Endometrial microvascular endothelial cells (primary cell): Measurements from ENCODE around the gene STK10. TPM values are rescaled to one million over a fixed set of nuclear protein-coding genes. Genes with fewer than 3 reads are reported as not detected.
"Not testable (repeated sequence)": the region's sequence is repeated elsewhere in the genome, so short reads cannot be mapped to it uniquely, and the experiment has no call there.

Experiments
- in situ Hi-C: cut with HindIII; loops from 2 replicates; pipeline ENCODE4 v1.10.0; 2017; ENCODE audit warnings: low sequenced_read_pairs, low pct_unique_long_range_greater_than_20kb; ENCODE audit errors: inconsistent ontology term
- total RNA-seq: library from RNA; depleted of rRNA; stranded (reverse); fragments of >200 nt; gene quantifications from one replicate; pipeline ENCODE4 v1.2.3, GENCODE V29; 2015; ENCODE audit errors: inconsistent ontology term

The STK10 gene
- total RNA-seq, result 26.4 TPM

GRCh38 chr5:172188033-172188892 lies at the start of gene STK10:
STK10 (minus strand) TSS chr5:172188224; CDS start chr5:172188042, 182 bp downstream.
- in situ Hi-C loops, result no loop called here

GRCh38 chr5:172235827-172236736 lies 48.1 kb upstream of the STK10 start:
- in situ Hi-C loops, result no loop called here

GRCh38 chr5:172235132-172235780 lies 47.2 kb upstream of the STK10 start:
- in situ Hi-C loops, result no loop called here

- in situ Hi-C loops, result no loop called here
Observed at GRCh38 chr5:172234031-172234430, 46.0 kb upstream of the STK10 start.

- in situ Hi-C loops, result no loop called here
Observed at GRCh38 chr5:172229904-172230303, 41.9 kb upstream of the STK10 start.

- in situ Hi-C loops, result no loop called here
Observed at GRCh38 chr5:172224996-172225395, 37.0 kb upstream of the STK10 start.

- in situ Hi-C loops, result no loop called here
Observed at GRCh38 chr5:172223901-172224873, 36.2 kb upstream of the STK10 start.

- in situ Hi-C loops, result no loop called here
Observed at GRCh38 chr5:172219296-172219695, 31.3 kb upstream of the STK10 start.

GRCh38 chr5:172216345-172216744 lies 28.3 kb upstream of the STK10 start:
- in situ Hi-C loops, result no loop called here

- in situ Hi-C loops, result no loop called here
Observed at GRCh38 chr5:172213126-172213525, 25.1 kb upstream of the STK10 start.

- in situ Hi-C loops, result no loop called here
Observed at GRCh38 chr5:172211676-172212075, 23.7 kb upstream of the STK10 start.

GRCh38 chr5:172209714-172210113 lies 21.7 kb upstream of the STK10 start:
- in situ Hi-C loops, result no loop called here

- in situ Hi-C loops, result no loop called here
Observed at GRCh38 chr5:172207511-172207910, 19.5 kb upstream of the STK10 start.

GRCh38 chr5:172205984-172206383 lies 18.0 kb upstream of the STK10 start:
- in situ Hi-C loops, result not testable (repeated sequence)

GRCh38 chr5:172200476-172200875 lies 12.5 kb upstream of the STK10 start:
- in situ Hi-C loops, result no loop called here

- in situ Hi-C loops, result no loop called here
Observed at GRCh38 chr5:172199446-172199845, 11.4 kb upstream of the STK10 start.

GRCh38 chr5:172197775-172198174 lies 9.8 kb upstream of the STK10 start:
- in situ Hi-C loops, result not testable (repeated sequence)
